PFSK-1 (cell line): Measurements from ENCODE around the gene SLC38A6.

Source experiments
- FOXP2 ChIP-seq: optimal IDR thresholded peaks from 2 replicates; pipeline ENCODE3; 2011; ENCODE audit warnings: borderline replicate concordance, control low read depth, inconsistent platforms; ENCODE audit not compliant: insufficient read depth; ENCODE audit errors: extremely low read length, extremely low read depth
- POLR2AphosphoS5 ChIP-seq: IDR thresholded peaks from 2 replicates; pipeline ENCODE4 v1.6.1; 2012; ENCODE audit warnings: low read depth, mild to moderate bottlenecking, control low read depth, low read length, moderate library complexity
- SIN3A ChIP-seq: IDR thresholded peaks from 2 replicates; pipeline ENCODE4 v1.6.1; 2012; ENCODE audit warnings: mild to moderate bottlenecking, low read length, moderate library complexity, borderline replicate concordance; ENCODE audit not compliant: insufficient read depth
- TAF1 ChIP-seq: IDR thresholded peaks from 2 replicates; pipeline ENCODE4 v1.6.1; 2012; ENCODE audit warnings: low read length, control low read depth, borderline replicate concordance; ENCODE audit not compliant: insufficient read depth
- TF ChIP-seq, protein P1 (sequence below), 2 experiments: IDR thresholded peaks; 2 replicates each; pipeline versions ENCODE4 v1.6.1 to v1.8.0; 2011 to 2012; ENCODE audit warnings: low read depth in 2 of 2, low read length in 2 of 2, control low read depth in 1 of 2, inconsistent platforms in 1 of 2, mild to moderate bottlenecking in 1 of 2, moderate library complexity in 1 of 2; ENCODE audit not compliant: insufficient read depth in 1 of 2

Gene SLC38A6

DNA sequence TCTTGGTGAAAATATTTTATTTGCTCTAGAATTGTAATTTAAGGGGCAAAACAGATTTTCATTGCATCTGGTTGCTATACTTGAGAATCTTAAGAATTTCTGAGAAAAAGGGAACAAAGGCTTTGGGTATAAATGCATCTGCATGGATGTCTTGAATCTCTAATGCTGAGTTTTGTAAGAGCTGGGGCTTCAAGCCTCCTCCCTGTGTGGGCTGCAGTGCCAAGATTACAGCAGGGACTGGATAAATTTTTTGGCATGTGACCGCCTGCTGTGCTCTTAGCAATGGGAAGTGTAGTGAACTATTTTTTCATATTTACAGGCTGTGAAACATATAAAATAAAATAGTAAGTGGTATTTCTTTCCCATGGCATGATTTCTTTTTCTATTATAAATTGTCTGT, 70.0 kb downstream of the SLC38A6 start:
- TF ChIP-seq, protein P1, sequence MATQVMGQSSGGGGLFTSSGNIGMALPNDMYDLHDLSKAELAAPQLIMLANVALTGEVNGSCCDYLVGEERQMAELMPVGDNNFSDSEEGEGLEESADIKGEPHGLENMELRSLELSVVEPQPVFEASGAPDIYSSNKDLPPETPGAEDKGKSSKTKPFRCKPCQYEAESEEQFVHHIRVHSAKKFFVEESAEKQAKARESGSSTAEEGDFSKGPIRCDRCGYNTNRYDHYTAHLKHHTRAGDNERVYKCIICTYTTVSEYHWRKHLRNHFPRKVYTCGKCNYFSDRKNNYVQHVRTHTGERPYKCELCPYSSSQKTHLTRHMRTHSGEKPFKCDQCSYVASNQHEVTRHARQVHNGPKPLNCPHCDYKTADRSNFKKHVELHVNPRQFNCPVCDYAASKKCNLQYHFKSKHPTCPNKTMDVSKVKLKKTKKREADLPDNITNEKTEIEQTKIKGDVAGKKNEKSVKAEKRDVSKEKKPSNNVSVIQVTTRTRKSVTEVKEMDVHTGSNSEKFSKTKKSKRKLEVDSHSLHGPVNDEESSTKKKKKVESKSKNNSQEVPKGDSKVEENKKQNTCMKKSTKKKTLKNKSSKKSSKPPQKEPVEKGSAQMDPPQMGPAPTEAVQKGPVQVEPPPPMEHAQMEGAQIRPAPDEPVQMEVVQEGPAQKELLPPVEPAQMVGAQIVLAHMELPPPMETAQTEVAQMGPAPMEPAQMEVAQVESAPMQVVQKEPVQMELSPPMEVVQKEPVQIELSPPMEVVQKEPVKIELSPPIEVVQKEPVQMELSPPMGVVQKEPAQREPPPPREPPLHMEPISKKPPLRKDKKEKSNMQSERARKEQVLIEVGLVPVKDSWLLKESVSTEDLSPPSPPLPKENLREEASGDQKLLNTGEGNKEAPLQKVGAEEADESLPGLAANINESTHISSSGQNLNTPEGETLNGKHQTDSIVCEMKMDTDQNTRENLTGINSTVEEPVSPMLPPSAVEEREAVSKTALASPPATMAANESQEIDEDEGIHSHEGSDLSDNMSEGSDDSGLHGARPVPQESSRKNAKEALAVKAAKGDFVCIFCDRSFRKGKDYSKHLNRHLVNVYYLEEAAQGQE (IDR thresholded peaks at IDR 0.05; ENCODE audit: insufficient read depth in 1 of 2, low read depth in 2 of 2, low read length in 2 of 2): no peak
- TF ChIP-seq TAF1: no peak
- TF ChIP-seq SIN3A: no peak
- TF ChIP-seq POLR2AphosphoS5: no peak
- no peak for TF ChIP-seq FOXP2

DNA sequence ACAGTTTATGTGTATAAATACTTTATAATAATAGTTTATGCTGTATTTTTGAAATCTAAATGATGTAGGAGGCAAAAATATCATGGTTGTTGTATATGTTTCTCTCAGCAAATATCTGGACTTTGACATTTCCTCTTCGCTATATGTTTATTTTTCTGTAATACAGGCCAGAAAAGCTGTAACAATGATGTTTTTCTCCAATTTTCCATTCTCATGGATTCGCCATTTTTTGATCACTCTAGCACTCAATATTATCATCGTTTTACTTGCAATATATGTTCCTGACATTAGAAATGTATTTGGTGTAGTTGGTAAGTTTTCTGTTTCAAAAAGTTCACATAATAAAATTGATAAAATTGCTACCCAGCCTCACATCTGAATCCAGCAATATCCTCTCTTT, 70.6 kb downstream of the SLC38A6 start:
- no peak for TF ChIP-seq SIN3A
- TF ChIP-seq, protein P1 (IDR thresholded peaks at IDR 0.05; ENCODE audit: insufficient read depth in 1 of 2, low read depth in 2 of 2, low read length in 2 of 2): no peak
- TF ChIP-seq POLR2AphosphoS5: no peak
- TF ChIP-seq FOXP2: no peak
- TF ChIP-seq TAF1: no peak

DNA sequence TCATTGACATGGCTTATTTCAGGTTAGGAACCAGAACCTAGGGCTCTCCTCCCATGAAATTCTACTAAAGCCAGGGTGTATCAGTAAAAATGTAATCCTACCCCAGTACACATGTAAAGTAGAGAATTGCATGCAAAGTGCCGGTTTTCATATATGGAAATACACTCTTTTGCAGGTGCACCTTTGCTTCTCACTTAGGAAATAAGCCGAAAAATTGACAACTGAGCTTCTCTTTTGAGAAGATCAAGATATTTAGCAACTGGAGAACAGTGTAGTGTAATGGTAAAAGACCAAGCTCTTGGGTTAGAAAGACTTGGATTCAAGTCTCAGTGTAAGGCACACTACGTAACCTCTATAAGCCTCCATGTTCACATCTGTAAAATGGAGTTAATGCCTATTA, 82.4 kb downstream of the SLC38A6 start:
- TF ChIP-seq FOXP2 (no peak), POLR2AphosphoS5 (no peak), TAF1 (no peak)

DNA sequence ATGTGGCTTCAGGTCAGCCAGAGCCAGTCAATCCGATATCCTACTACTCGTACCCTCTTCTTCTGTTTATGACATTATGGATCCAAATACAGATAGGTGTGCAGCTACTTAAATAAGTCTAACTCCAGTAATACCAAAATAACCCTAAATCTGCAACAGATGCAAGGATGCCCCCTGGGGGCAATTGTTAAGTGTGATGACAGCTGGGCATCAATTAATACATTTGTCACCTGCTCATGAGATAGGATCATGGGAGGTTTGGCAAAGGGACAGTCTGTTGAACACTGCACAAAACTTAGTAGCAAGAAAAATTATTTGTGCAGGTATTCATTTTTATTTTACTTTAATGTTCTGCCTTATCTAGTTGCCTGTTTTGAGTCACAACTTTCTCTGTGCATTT, 83.2 kb downstream of the SLC38A6 start:
- TF ChIP-seq SIN3A: no peak
- TF ChIP-seq TAF1: no peak
- no peak for TF ChIP-seq POLR2AphosphoS5
- no peak for TF ChIP-seq FOXP2
- TF ChIP-seq, protein P1 (IDR thresholded peaks at IDR 0.05; ENCODE audit: insufficient read depth in 1 of 2, low read depth in 2 of 2, low read length in 2 of 2): no peak

DNA sequence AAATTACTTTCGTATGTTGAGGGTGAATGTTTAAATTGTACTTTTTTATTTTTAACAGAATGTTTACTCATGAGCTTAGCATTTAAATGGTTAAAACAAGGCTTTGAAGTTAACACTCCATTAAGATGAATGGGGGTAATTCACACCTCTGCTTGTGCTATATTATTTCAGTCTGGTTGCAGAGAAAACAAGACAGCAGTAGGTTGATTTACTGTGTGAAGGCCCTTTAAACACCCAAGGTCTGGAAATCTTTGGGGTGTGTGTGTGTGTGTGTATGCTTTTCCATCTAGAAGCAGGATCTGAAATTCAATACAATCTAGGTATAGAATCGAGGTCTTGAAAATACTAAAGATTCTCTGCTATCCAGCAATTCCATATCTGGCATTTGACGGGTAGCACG, 83.8 kb downstream of the SLC38A6 start:
- TF ChIP-seq, protein P1 (IDR thresholded peaks at IDR 0.05; ENCODE audit: insufficient read depth in 1 of 2, low read depth in 2 of 2, low read length in 2 of 2): no peak
